HL-60/S4 (cell line): Measurements from ENCODE around the gene LAMA3.

Source experiments
- in situ Hi-C: fragments of 300-500 bp; cut with MboI; formaldehyde crosslinking; loops from 2 replicates; pipeline ENCODE4 v1.14.3; 2022; ENCODE audit warnings: low sequenced_read_pairs

Gene LAMA3

DNA sequence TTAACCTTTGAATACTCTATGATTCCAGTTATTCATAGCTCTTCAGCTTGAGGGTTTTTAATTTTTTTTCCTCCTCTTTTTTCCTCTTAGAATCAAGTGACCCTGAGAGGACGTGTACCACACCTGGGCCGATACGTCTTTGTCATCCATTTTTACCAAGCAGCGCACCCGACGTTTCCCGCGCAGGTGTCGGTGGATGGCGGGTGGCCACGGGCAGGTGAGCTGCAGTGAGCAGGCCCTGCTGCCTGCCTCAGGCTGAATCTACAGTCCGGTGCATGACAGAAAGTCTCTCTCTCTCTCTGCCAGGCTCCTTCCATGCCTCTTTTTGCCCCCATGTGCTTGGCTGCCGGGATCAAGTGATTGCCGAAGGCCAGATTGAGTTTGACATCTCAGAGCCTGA lies 153.1 kb downstream of the LAMA3 start:
- in situ Hi-C loops: no loop called here

DNA sequence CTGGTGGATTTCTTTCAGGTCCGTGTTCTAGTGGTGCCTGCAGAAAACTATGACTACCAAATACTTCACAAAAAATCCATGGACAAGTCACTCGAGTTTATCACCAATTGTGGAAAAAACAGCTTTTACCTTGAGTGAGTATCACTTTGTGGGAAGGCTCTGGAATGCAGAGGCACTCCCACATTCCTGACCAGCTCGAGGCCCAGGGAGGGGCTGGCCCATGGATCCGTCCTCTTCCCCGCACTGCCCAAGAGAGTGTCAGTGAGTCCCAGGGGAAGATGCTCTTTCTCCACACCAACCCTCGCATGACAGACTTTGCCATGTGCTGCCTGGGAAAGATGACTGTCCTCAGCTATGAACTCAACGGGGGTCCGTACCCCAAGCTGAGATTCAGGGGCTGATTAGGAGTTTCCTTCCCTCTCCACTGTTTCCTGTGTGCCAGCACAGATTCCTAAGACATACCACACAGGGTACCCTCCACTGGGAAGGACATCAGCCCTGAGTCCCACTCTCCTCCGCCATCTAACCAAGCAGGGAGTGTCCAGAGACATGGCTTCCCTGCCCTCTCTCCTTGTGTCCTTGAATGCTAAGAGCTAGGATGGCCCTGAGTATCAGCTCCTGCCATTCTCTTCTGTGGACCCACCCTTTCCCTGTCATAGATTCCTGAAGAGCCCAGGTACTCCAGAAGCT lies 155.9 kb downstream of the LAMA3 start:
- in situ Hi-C loops: no loop called here

DNA sequence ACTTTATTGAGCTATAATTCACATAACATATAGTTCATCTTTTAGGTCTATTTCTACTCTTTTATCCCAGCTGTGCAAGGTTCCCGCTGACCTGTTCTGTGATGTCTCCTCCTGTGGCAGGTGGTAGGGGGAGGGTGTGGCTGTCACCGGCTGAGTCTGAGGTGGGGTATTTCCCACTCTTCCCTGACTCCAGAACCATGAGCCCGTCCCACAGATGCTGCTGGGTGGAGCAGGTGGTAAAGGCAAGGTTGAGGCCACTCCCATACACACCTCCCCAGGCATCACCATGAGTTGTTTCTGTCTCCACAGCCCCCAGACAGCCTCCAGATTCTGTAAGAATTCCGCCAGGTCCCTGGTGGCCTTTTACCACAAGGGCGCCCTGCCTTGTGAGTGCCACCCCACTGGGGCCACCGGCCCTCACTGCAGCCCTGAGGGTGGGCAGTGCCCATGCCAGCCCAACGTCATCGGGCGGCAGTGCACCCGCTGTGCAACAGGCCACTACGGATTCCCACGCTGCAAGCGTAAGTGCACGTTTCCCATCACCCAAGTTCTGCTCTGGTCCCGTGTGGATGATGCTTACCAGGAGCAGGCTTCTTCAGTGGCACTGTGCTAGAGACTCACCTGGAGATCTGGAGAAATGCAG lies 156.9 kb downstream of the LAMA3 start:
- in situ Hi-C loops: no loop called here

- in situ Hi-C loops: no loop called here
Observed at GRCh38 chr18:23847321-23847986, 158.2 kb downstream of the LAMA3 start.

- in situ Hi-C loops: no loop called here
Observed at GRCh38 chr18:23849141-23849540, 159.9 kb downstream of the LAMA3 start.

- in situ Hi-C loops: no loop called here
Observed at GRCh38 chr18:23850215-23850614, 161.0 kb downstream of the LAMA3 start.

GRCh38 chr18:23851470-23852002 lies 162.3 kb downstream of the LAMA3 start:
- in situ Hi-C loops: no loop called here

GRCh38 chr18:23852236-23853045 lies 163.2 kb downstream of the LAMA3 start:
- in situ Hi-C loops: no loop called here

- in situ Hi-C loops: no loop called here
Observed at GRCh38 chr18:23853448-23854195, 164.4 kb downstream of the LAMA3 start.

DNA sequence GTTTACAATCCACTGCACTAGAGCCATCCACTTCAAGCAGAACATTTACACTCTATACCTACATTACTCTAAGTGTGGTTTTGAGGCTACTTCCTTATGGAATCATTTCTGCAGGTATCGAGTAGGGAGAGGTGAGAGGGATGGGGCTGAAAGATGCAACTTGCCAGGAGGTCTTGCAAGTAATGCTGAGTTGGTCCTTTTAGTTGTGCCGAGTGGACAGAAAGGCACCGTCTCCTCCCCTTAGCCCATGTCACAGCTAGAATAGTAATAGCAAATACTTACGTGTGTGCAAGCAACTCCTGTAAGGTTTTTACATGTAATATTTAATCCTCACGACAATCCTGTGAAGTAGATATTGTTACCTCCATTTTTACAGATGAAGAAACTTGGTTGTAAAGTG lies 166.5 kb downstream of the LAMA3 start:
- in situ Hi-C loops: no loop called here

GRCh38 chr18:23856466-23857163 lies 167.4 kb downstream of the LAMA3 start:
- in situ Hi-C loops: no loop called here

DNA sequence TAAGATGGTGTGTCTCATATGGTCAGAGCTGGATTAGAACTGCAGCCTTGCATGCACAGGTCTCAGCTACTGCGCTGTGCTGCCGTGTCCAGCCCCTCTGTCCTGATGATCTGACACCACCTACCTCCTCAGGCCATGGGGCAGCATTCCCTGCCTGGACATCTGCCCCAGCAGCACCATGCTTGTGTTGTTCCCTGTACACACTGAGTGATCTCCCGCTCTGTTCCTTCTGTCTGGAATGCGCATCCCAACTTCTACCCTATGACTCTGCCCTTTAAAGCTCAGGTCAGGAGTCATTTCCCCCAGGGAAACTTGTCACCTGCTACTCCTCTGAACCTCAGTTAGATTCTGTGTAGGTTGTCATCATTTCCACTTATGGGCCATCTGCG lies 167.9 kb downstream of the LAMA3 start:
- in situ Hi-C loops: no loop called here

GRCh38 chr18:23857756-23858155 lies 168.5 kb downstream of the LAMA3 start:
- in situ Hi-C loops: no loop called here

DNA sequence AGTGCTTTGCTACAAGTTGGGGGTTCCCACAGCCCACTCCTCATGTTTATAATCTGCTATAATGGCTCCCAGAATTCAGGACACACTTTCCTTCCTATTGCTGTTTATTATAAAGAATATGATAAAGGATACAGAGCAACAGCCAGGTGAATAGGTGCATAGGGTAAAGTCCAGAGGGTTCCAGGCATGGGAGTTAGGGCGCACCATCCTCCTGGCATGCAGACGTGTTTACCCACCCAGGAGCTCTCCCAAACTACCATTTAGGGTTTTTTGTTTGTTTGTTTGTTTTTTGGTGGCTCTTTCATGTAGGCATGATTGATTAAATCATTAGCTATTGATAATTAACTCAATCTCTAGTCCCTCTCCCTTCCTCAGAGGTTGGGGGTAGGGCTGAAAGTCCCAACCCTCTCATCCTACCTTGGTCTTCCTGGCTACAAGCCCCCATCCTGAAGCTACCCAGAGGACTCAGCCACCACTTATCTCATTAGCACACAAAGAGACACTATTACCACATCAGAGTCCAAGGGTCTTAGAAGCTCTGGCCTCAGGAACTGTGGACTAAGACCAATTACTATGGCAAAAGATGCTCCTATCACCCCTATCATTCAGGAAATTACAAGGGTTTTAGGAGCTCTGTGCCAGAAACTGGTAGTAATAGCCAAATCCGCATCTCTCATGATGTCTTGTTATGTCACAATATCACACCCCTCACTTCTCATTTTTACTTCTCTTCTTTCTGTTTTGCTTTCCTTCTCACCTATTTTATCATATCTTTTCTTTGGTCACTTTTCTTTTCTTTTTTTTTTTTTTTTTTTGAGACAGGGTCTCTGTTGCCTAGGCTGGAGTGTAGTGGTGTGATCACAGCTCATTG lies 170.4 kb downstream of the LAMA3 start:
- in situ Hi-C loops: no loop called here

DNA sequence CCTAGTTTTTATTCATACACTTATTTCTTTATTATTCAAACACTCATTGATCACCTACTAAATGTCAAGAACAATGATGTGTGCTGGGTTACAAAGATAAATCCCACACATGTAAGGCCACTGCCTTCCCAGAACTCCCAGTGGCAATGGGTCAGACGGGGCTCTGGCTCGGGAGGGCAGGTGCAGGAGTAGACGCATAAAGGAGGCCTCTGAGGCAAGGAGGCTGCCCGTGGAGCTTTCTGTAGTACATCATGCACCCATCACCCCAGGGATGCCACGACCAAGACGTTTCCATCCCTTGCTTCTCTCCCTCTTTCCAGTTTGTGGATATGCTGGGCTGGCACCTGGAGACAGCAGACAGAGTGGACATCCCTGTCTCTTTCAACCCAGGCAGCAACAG lies 172.1 kb downstream of the LAMA3 start:
- in situ Hi-C loops: no loop called here

GRCh38 chr18:23861805-23862470 lies 172.7 kb downstream of the LAMA3 start:
- in situ Hi-C loops: no loop called here

GRCh38 chr18:23864624-23865023 lies 175.4 kb downstream of the LAMA3 start:
- in situ Hi-C loops: no loop called here

DNA sequence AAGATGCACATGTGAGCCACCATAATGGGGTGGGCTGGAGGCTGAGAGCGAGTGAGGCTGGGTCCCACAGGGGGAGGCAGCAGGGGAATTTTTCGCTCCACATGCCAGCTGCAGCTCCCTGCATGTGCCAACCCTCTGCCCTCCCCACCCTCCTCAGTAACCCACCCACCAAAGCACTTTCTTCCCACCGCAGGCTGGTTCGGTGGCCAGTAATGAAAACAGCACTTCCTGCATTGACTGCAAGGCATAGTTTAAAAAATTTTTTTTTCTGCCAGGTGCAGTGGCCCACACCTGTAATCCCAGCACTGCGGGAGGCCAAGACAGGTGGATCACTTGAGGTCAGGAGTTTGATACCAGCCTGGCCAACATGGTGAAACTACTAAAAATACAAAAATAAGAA lies 177.8 kb downstream of the LAMA3 start:
- in situ Hi-C loops: no loop called here
